ENCODE measurements around the gene DPH3.
A peak's percentile ranks its signal among the peaks of the same experiment; 100 is the strongest.

DPH3 gene

GRCh38 chr3:16255326-16255725, 9.4 kb downstream of the DPH3 start:
- no peak for DNase-seq (ENCODE audit: low spot score)

- DNase-seq (ENCODE audit: low spot score) = no peak
Observed at GRCh38 chr3:16254916-16255315, 9.8 kb downstream of the DPH3 start.

DNA sequence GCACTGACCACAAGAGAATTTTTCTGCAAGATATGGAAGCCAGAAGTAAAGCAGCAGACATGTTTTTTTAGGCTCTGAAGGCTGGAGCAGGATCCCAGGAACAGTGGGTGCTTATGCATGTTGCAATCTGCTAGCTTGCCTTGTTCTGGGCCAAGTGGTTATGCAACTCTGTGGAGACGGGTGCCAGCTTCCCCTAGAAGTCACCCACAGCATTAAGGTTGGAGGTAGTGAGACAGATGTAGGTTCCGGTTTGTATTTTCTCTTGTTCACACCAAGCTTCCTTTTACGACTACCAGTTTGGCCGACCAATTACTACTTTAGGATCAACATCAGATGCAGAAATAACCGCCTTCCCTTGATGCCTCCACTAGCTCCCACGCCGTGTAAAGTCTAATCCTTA, 11.1 kb downstream of the DPH3 start:
- no peak for DNase-seq (ENCODE audit: low spot score)

DNA sequence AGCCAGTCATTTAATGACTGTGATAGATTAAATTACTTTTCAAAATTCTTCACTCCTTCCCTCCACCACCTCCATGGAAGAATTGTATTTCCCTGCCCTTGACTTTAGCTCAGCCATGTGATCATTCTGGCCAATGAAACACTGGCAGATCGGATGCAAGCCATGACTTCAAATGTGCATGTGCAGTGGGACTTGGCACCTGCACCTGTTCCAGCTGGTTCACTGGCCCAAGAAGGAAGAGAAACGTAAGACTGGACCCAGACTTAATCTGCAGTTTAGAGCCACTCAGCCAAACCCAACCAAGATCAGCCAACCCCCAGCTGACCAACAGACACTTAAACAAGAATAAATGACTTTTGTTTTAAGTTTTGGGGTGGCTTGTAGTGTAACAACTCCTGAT, 11.8 kb downstream of the DPH3 start:
- DNase-seq (ENCODE audit: low spot score) = no peak

GRCh38 chr3:16252243-16252978, 12.3 kb downstream of the DPH3 start:
- no peak for DNase-seq (ENCODE audit: low spot score)

GRCh38 chr3:16251316-16252085, 13.2 kb downstream of the DPH3 start:
- DNase-seq (ENCODE audit: low spot score) = no peak

- DNase-seq (ENCODE audit: low spot score) = no peak
Observed at GRCh38 chr3:16249886-16250285, 14.9 kb downstream of the DPH3 start.

DNA sequence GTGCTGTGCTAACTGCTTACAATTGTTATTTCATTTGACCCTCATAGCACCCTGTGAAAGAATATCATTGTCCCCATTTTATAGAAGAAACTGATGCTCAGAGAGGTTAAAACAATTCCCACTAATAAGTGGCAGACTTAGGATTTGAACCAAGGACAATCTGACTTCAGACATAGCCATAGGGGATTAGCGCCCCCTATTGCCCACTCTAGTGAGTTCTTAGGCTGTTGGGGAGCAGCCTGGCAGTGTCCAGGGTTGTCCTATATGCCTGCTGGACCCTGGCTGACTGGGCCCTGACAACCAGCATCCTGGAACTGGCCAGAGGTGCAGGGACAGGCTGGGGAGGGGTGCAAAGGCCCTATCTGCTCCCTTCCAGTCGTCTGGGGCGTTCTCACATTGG, 15.4 kb downstream of the DPH3 start:
- DNase-seq (ENCODE audit: low spot score) = no peak

GRCh38 chr3:16248556-16248955, 16.2 kb downstream of the DPH3 start:
- no peak for DNase-seq (ENCODE audit: low spot score)

DNA sequence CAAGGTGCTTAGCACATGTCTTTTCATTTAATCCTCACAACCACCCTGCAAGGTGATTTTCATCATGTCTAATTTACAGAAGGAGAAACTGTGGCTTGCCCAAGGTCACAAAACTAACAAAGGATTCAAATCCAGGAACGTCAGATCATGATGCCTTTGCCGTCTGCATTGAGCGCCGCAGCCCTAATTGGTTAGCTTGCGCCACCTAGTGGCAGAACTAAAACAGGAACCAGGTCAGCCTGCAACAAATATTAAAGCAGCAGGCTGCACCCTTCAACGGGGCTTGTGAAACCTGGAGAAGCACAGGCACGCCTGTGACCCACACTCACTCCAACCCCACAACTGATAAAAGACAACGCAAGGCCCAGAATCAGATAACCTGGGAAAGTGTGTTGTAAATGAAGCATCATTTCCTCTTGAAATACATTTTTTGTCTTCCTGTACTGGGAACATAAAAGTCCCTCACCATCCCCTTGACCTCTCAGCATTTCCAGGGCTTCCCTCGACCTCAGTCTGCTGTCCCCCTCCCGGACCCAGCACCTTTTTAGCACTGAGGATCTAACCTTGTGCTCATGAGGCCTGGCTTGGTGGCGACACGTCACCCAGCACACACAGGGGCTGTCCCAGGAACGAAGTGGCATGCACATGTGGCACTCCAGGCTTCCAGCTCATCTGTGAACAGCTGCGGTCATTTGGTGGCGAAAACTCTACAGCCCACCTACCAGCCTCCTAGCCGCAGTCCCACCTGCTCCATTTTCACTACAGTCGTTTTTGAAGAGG, 17.3 kb downstream of the DPH3 start:
- DNase-seq (ENCODE audit: low spot score) = peak; percentile 66

DNA sequence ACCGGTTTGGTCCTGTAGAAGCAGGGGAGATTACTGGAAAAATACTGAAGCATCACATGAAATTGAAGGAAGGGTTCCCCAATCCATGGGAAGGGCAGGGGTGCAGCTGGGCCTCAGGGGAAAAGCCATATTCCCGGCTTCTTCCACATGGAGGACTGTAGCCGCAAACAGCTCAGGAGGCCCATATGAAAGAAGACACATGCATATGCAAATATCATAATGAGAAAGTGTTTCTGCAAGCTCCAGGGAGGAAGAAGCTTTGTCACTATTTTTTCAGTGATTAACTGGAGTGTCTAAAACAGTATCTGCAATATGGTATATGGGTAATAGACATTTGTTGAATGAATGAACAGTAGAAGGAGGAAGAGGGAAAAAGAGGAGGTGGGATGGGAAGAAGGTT, 19.1 kb downstream of the DPH3 start:
- DNase-seq (ENCODE audit: low spot score) = no peak

GRCh38 chr3:16243706-16244490, 20.8 kb downstream of the DPH3 start:
- peak; percentile 29 for DNase-seq (ENCODE audit: low spot score)

GRCh38 chr3:16242177-16242576, 22.6 kb downstream of the DPH3 start:
- no peak for DNase-seq (ENCODE audit: low spot score)

DNA sequence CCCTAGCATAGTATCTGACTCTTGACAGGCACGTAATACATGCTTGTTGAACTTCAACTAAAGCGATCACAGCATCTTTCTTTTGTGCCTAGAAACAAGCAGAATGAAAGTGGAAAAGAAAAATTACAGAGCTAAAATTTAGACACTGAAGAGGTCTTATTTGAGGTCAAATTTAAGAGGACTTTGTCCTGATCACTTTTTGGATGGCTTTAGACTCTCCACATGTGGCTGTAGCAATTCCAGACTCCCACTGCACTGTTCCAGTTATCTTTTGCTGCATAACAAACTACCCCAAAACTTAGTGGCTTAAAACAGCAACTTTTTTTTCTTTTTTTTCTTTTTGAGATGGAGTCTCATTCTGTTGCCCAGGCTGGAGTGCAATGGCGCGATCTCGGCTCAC, 23.5 kb downstream of the DPH3 start:
- DNase-seq (ENCODE audit: low spot score) = no peak

DNA sequence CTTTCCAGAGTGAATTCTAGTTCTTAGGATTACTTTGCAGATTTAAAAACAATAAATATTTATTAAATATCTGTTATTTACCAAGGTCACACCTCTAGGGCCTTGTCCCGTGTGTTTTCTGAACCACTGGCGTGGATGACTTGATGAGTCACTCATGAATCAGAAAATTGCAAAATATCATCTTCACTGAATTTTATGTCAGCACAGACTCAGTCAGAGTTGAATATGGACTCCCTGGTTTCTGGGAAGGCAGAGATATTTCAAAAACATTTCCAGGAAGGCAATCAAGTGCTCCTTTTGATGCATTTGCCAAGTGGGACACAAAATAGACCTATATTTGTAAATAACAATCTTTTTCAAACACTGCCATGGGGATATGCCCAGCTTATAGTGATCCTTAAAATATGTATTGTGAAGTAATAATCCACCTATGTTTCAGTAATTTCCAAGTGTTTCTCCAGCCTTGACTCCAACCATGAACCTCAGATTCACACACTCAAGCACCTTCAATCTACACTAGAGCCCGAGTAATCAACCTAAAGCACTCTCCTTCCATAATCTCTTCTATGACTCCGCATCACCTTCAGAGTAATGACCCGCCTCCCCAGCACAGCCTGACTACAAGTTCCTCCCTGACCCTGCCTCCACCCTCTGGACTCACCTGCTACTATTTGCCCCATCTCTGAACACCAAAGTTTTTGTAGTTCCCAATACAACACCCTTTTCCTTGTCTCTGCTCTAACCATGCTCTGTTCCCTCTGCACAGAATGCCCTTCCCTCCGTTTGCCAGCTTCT, 24.3 kb downstream of the DPH3 start:
- DNase-seq (ENCODE audit: low spot score) = peak; percentile 55

DNA sequence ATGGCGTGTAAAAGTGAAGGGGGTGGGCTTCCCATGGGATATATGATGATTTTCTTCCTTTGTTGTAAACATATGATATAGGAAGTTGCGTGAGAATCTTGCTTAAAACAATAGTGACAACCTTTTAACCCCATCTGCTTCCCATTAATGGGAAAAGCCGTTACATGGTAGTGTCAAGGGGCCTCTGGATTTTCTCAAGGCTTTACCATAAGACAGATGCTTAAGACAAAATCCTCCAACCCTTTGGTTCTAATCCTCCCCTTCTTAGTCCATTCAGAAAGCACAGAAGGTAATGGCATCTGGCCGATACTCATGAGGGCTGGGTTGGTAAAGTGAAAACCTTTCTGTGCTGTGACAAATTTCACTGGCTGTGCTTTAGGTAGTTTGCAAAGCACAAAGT, 25.0 kb downstream of the DPH3 start:
- DNase-seq (ENCODE audit: low spot score) = no peak

GRCh38 chr3:16239086-16239770, 25.5 kb downstream of the DPH3 start:
- DNase-seq (ENCODE audit: low spot score) = no peak

DNA sequence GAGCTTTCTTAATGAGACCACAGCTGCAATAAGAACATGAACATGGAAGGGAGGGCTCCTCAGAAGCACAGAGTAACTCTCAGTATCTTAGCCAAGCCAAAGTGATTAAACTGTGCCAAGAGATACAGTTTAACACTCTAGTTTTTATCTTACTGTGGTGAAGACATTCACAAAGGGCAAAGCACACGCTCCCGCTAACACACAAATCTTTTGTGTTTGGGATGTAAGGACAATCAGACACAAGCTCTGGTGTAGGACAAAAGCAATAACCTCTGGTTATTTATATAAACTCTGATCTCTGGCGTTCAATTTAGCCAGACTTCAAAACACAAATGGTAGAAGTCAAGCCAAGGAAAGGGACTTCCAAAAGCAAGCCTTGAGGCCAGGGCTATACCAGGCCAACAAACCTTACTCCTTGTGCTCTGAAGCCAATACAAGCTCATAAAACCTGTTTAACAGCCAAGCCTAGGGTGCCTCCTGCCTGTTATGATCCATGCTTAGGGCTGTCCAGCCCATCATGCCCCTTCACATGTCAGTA, 27.8 kb downstream of the DPH3 start:
- no peak for DNase-seq (ENCODE audit: low spot score)

GRCh38 chr3:16236030-16236639, 28.6 kb downstream of the DPH3 start:
- no peak for DNase-seq (ENCODE audit: low spot score)

- DNase-seq (ENCODE audit: low spot score) = no peak
Observed at GRCh38 chr3:16234281-16234680, 30.5 kb downstream of the DPH3 start.
